Right renal pelvis (tissue), 4 donors: ENCODE results near the gene ADAP1. TPM values are rescaled to one million over a fixed set of nuclear protein-coding genes. Genes with fewer than 3 reads are reported as not detected.
A peak's percentile ranks its signal among the peaks of the same experiment; 100 is the strongest.
"Not testable (repeated sequence)": the region's sequence is repeated elsewhere in the genome, so short reads cannot be mapped to it uniquely, and the experiment has no call there.

Source experiments
- DNase-seq, 4 donors: peaks; one replicate each; pipeline ENCODE4 v3.0.0-alpha.2; 2013; ENCODE audit warnings: low read depth in 4 of 4, low spot score in 3 of 4, missing footprints in 1 of 4
- polyA plus RNA-seq, 4 donors: library from polyadenylated mRNA; unstranded; fragments of 120-200 nt; gene quantifications; one replicate each; pipeline ENCODE4 v1.2.1, GENCODE V29; 2013; ENCODE audit not compliant: insufficient read length in 4 of 4

Gene ADAP1
- polyA plus RNA-seq, 4 donors, result 14.6 to 18.2 (median 15.1) TPM

GRCh38 chr7:911791-912480 lies 42.5 kb downstream of the ADAP1 start:
- DNase-seq, result no peak

GRCh38 chr7:910931-911431 lies 43.5 kb downstream of the ADAP1 start:
- no peak for DNase-seq

- DNase-seq, result no peak
These were observed 44.0 kb downstream of the ADAP1 start for GRCh38 chr7:910441-910861.

- no peak for DNase-seq
These were observed 44.8 kb downstream of the ADAP1 start for GRCh38 chr7:909358-910329.

- not testable (repeated sequence) for DNase-seq
These were observed 45.7 kb downstream of the ADAP1 start for GRCh38 chr7:908591-909357.

- DNase-seq, result no peak
These were observed 46.3 kb downstream of the ADAP1 start for GRCh38 chr7:908159-908581.

GRCh38 chr7:907158-907980 lies 47.1 kb downstream of the ADAP1 start:
- DNase-seq, result no peak

GRCh38 chr7:906776-907157 lies 47.7 kb downstream of the ADAP1 start:
- DNase-seq, result no peak

- no peak for DNase-seq
These were observed 49.6 kb downstream of the ADAP1 start for GRCh38 chr7:904847-905246.

- DNase-seq, result no peak
These were observed 50.3 kb downstream of the ADAP1 start for GRCh38 chr7:903921-904755.

- no peak for DNase-seq
These were observed 51.5 kb downstream of the ADAP1 start for GRCh38 chr7:902996-903395.

GRCh38 chr7:901388-902154 lies 52.9 kb downstream of the ADAP1 start:
- DNase-seq, result peak in 1 of 4 donors; percentile 46

GRCh38 chr7:901041-901387 lies 53.5 kb downstream of the ADAP1 start:
- DNase-seq, result no peak

- no peak for DNase-seq
These were observed 54.0 kb downstream of the ADAP1 start for GRCh38 chr7:900331-901040.

- no peak for DNase-seq
These were observed 54.7 kb downstream of the ADAP1 start for GRCh38 chr7:899806-900205.

- DNase-seq, result no peak
These were observed 55.4 kb downstream of the ADAP1 start for GRCh38 chr7:898855-899681.

- DNase-seq, result no peak
These were observed 56.0 kb downstream of the ADAP1 start for GRCh38 chr7:898460-898854.
